ENCODE data around the gene PCNX3. TPM values are rescaled to one million over a fixed set of nuclear protein-coding genes. Genes with fewer than 3 reads are reported as not detected.

Gene PCNX3
- total and polyA plus RNA-seq, 2 of the 13 experiments (the other 11 are each of a cell fraction or from before 2014, with no cell fraction given) = 16.2 to 23.0 TPM

GRCh38 chr11:65644837-65645236, 29.3 kb downstream of the PCNX3 start:
- intact Hi-C loops (cut with micrococcal nuclease; ENCODE audit: unreplicated experiment) = no loop called here
- no peaks in the 10 kb centered on the region for H3K27me3 ChIP-seq (ENCODE audit: control insufficient read depth in 1 of 2, insufficient read depth in 2 of 2, low read length in 2 of 2)
- ChIA-PET POLR2A (interaction anchor here (1.2 to 1.7 kb wide), 2 partner anchors 18 to 28 kb away, joined by 3 to 11 read pairs; partner anchors contain the start of gene RELA), CTCF (ENCODE audit: low intra/inter-chr PET ratio, low total read pairs) (no interaction called here)
- ATAC-seq (no peak), FAIRE-seq (no peak), DNase-seq (ENCODE audit: low spot score) (no peak)
- no peaks in the 10 kb centered on the region for H3K9me3 ChIP-seq (ENCODE audit: low read length)
- H3K4me1 ChIP-seq (ENCODE audit: insufficient read depth, low read length) = peaks cover 19% of the 10 kb centered on the region
- WGBS (ENCODE audit: low lambda C conversion rate) = 98% methylated on average over 10 of the region's 11 CpGs
- no peak overlapping the region for H3K4me3 ChIP-seq (replicated peaks in 1 of 3; ENCODE audit: insufficient read depth in 1 of 3, low read depth in 2 of 3, low read length in 3 of 3)
- H3K36me3 ChIP-seq (replicated peaks in 1 of 2; ENCODE audit: control insufficient read depth in 1 of 2, insufficient read depth in 2 of 2, low read length in 2 of 2) = no peaks in the 10 kb centered on the region
- TF ChIP-seq ZNF563 (CRISPR knock-in tag; IDR thresholded peaks at IDR 0.05) = no peak
- no peak for TF ChIP-seq GTF2F1 (IDR thresholded peaks at IDR 0.05; ENCODE audit: low read length)
- TF ChIP-seq ZNF383 (CRISPR knock-in tag; IDR thresholded peaks at IDR 0.05; ENCODE audit: borderline replicate concordance) = no peak
- TF ChIP-seq BHLHE40 (IDR thresholded peaks at IDR 0.05; ENCODE audit: low read length) = no peak
- no peak for TF ChIP-seq CEBPB (IDR thresholded peaks at IDR 0.05; ENCODE audit: borderline replicate concordance, low read depth, low read length)
- no peak for TF ChIP-seq PHF20 (CRISPR knock-in tag; IDR thresholded peaks at IDR 0.05)
- TF ChIP-seq ZFY (CRISPR knock-in tag; IDR thresholded peaks at IDR 0.05) = no peak
- no peak for TF ChIP-seq REPIN1 (CRISPR knock-in tag; IDR thresholded peaks at IDR 0.05; ENCODE audit: borderline replicate concordance, low read depth)
- no peak for TF ChIP-seq RAD21 (CRISPR knock-in tag; IDR thresholded peaks at IDR 0.05)
- TF ChIP-seq CBFB (CRISPR knock-in tag; IDR thresholded peaks at IDR 0.05) = no peak
- H3K27ac ChIP-seq (ENCODE audit: extremely low read length, insufficient read depth, low read length) = no peak overlapping the region
- in situ Hi-C loops (cut with HindIII; ENCODE audit: extremely low pct_ligation_motif_present, low pct_unique_long_range_greater_than_20kb) = no loop called here
- no peak overlapping the region for H3K9ac ChIP-seq (ENCODE audit: insufficient read depth, low read depth, low read length)
- H2AFZ ChIP-seq (ENCODE audit: low read length) = no peak overlapping the region
- H3K79me2 ChIP-seq (ENCODE audit: insufficient read depth, low read length) = no peaks in the 10 kb centered on the region
- no TSS peak for BruUV-seq (replicated peaks)
- no peak overlapping the region for H3K4me2 ChIP-seq (ENCODE audit: low read depth, low read length)
- no peaks in the 10 kb centered on the region for H4K20me1 ChIP-seq (ENCODE audit: insufficient read depth, low read length)

- in situ Hi-C loops (cut with HindIII; ENCODE audit: extremely low pct_ligation_motif_present, low pct_unique_long_range_greater_than_20kb) = no loop called here
- CTCF ChIA-PET (ENCODE audit: low intra/inter-chr PET ratio, low total read pairs) = no interaction called here
- Histone ChIP-seq H2AFZ (ENCODE audit: low read length) (no peak overlapping the region), H3K9me3 (ENCODE audit: low read length) (no peaks in the 10 kb centered on the region), H4K20me1 (ENCODE audit: insufficient read depth, low read length) (no peaks in the 10 kb centered on the region), H3K4me3 (replicated peaks in 1 of 3; ENCODE audit: insufficient read depth in 1 of 3, low read depth in 2 of 3, low read length in 3 of 3) (no peak overlapping the region), H3K36me3 (replicated peaks in 1 of 2; ENCODE audit: control insufficient read depth in 1 of 2, insufficient read depth in 2 of 2, low read length in 2 of 2) (no peaks in the 10 kb centered on the region), H3K27ac (ENCODE audit: extremely low read length, insufficient read depth, low read length) (no peak overlapping the region), H3K9ac (ENCODE audit: insufficient read depth, low read depth, low read length) (no peak overlapping the region), H3K79me2 (ENCODE audit: insufficient read depth, low read length) (no peaks in the 10 kb centered on the region), H3K27me3 (ENCODE audit: control insufficient read depth in 1 of 2, insufficient read depth in 2 of 2, low read length in 2 of 2) (no peaks in the 10 kb centered on the region), H3K4me2 (ENCODE audit: low read depth, low read length) (no peak overlapping the region), H3K4me1 (ENCODE audit: insufficient read depth, low read length) (peaks cover 18% of the 10 kb centered on the region)
- WGBS (ENCODE audit: low lambda C conversion rate) = 69% methylated on average over 7 of the region's 10 CpGs
- POLR2A ChIA-PET = interaction anchor here (1.2 kb wide), 1 partner anchor 17 kb away, joined by 3 read pairs; the partner anchor contains the start of gene RELA
- FAIRE-seq (no peak), ATAC-seq (no peak), DNase-seq (ENCODE audit: low spot score) (no peak)
- intact Hi-C loops (cut with micrococcal nuclease; ENCODE audit: unreplicated experiment) = no loop called here
- BruUV-seq (replicated peaks) = no TSS peak
- no peak for TF ChIP-seq ZBTB39 (CRISPR knock-in tag; IDR thresholded peaks at IDR 0.05)
- TF ChIP-seq, protein P1, sequence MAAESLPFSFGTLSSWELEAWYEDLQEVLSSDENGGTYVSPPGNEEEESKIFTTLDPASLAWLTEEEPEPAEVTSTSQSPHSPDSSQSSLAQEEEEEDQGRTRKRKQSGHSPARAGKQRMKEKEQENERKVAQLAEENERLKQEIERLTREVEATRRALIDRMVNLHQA (CRISPR knock-in tag; IDR thresholded peaks at IDR 0.05) = no peak
- TF ChIP-seq GATAD2A (CRISPR knock-in tag; IDR thresholded peaks at IDR 0.05) = no peak
- TF ChIP-seq PAWR (CRISPR knock-in tag; IDR thresholded peaks at IDR 0.05; ENCODE audit: borderline replicate concordance) = no peak
- TF ChIP-seq ZNF530 (CRISPR knock-in tag; IDR thresholded peaks at IDR 0.05; ENCODE audit: low read depth) = no peak
- TF ChIP-seq NFIC (IDR thresholded peaks at IDR 0.05; ENCODE audit: low read length) = no peak
- no peak for TF ChIP-seq ZNF557 (CRISPR knock-in tag; IDR thresholded peaks at IDR 0.05)
- TF ChIP-seq, protein P2, sequence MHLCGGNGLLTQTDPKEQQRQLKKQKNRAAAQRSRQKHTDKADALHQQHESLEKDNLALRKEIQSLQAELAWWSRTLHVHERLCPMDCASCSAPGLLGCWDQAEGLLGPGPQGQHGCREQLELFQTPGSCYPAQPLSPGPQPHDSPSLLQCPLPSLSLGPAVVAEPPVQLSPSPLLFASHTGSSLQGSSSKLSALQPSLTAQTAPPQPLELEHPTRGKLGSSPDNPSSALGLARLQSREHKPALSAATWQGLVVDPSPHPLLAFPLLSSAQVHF (CRISPR knock-in tag; IDR thresholded peaks at IDR 0.05) = no peak
- no peak for TF ChIP-seq NKX3-1 (CRISPR knock-in tag; IDR thresholded peaks at IDR 0.05)
- no peak for TF ChIP-seq ZSCAN20 (CRISPR knock-in tag; IDR thresholded peaks at IDR 0.05; ENCODE audit: borderline replicate concordance)
Measured at GRCh38 chr11:65645710-65646109, 30.1 kb downstream of the PCNX3 start.
